GM19395 (cell line): ENCODE data around the gene PARVB.

ENCODE experiments used
- ATAC-seq: cut with Tn5 transposase; IDR thresholded peaks from one replicate; pipeline ENCODE4 v1.9.1; 2021; ENCODE audit warnings: mild to moderate bottlenecking, moderate library complexity; ENCODE audit not compliant: unreplicated experiment

PARVB gene

DNA sequence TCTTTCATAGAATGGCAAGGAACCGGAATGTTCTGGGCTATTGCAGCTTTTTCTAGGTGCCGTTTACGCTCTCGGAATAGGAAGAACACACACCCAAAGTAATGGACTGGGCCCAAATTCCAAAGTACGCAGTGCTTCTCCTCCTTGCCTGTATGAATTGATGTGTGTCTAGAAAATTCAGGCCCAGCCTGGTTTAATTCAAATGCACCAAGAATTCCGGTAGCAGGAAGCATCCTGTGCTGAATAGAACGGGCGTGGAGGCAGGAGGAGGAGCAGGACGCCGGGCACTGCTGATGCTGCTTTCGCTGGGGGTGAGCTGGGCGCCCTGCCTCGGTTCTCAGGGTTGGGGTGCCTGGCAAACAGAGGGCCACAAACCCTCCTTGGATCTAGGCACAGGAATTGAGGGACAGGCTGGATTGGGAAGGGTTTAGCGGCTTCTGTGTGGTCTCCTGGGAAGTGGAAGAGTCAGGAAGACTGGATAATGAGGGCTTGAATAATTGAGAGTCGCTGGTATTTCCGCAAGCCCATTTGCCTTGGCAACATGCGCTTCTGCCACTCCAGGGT is 2.0 kb downstream of the PARVB start:
- no peak for ATAC-seq

DNA sequence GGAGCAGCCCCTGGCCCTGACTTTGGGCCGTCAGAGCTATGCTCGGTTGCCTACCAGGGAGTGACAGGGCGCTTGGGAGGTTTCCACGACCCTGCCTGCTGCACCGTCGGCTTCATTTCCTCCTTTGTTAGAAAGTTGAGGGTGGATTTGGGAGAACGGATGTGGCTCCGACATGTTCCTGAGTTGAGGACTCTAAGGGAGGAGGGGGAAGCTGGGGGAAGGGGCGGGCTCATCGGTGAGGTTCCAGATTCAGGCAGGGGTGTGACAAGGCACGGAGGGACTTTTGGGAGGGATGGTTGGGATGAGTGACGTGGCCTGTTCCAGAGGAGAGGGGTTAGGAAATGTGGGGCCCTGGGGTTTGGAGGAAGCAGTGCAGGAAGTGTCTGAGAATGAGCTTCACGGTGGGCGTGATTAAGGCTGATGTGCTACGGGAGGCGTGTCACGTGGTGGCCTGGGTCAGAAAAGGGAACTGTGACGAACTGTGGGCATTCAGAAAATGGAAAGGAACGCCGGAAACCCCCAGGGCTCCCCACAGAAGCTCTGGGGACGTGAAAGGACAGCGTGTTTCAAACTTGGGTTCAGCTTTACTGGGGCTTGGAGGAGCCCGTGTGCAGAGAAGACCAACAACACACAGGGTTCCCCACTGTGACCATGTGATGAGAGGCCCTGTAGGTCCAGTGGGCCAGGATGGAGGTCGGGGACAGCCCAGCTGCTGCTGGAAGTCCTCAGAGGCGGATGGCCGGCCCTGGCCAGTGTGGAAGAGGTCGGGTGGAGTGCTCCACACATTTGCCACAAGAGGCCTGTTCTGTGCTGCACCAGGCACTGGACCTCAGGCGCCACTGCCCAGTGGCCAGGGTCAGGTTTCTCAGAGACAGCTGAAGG is 2.8 kb downstream of the PARVB start:
- ATAC-seq, result peak; percentile 59

DNA sequence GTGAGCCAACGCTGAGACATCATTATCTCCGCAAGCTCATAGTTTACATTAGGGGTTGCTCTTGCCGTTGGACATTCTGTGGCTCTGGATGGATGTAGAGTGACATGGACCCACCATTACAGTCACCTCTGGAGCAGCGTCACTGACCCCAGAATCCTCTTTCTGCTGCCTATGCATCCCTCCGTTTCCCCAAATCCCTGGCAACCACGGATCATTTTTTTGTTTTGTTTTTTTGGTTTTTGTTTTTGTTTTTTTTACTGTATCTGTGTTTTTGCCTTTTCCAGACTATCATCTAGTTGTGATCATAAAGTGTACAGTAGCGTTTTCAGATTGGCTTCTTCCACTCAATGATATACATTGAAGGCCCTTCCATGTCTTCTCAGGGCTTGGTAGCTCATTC is 4.0 kb downstream of the PARVB start:
- no peak for ATAC-seq

DNA sequence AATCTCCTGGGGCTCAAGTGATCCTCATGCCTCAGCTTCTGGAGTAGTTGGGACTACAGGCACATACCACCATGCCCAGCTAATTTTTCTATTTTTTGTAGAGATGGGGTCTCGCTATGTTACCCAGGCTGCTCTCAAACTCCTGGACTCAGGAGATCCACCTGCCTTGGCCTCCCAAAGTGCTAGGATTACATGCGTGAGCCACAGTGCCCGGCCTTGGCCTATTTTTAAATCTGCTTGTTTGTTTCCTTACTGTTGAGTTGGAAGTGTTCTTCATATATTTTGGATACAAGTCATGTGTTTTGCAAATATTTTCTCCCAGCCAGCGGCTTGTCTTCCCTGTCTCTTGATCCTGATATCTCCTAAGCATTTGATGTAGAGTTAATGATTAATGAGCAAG is 5.0 kb downstream of the PARVB start:
- ATAC-seq, result no peak

DNA sequence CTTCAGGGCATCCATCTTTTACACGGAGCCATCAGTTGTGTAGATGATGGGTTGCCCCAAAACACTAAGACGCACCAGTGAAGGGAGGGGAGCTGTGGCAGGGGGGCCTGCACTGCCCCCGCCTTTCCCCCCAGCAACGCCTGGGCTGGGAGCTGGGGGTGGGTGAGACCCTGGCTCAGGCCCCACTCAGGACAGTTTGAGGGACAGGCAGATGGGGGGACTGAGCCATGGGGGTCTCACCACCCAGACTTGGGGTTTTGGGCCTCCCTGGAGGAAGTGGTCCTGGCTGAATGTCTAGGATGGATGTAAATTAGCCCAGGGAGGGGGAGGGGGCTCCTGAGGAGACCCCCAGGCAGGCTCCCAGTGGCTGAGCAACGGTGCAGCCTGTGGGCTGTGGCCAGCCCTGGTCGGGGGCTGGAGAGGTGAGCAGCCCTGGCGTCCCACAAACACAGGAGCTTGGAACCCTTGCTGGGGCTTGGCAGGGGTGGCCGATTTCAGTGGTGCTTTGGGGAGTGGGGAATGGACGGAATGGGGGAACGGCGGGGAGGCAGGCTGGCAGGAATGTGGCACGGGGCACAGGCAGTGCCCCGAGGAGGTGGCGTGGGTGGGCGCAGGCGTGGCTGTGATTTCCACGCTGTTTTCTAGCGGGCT is 6.1 kb downstream of the PARVB start:
- ATAC-seq, result no peak

DNA sequence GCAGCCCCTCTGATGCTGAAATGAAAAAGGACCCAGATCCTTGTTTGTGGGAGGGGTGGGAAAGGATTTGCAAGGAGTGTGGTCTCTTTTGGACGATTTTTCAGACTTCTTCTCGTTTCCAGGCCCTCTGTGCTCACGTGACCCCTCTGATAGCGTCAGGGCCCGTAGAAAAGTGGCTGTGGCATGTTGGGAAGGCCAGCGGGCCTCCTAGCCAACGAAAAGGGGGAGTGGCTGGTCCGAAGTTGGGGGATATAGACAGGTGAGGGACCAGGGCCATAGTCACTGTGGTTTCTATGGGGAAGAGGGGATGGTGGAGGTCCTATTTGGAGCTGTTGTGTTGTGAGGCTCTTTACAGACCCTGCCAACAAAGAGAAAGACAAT is 6.6 kb downstream of the PARVB start:
- ATAC-seq, result no peak

DNA sequence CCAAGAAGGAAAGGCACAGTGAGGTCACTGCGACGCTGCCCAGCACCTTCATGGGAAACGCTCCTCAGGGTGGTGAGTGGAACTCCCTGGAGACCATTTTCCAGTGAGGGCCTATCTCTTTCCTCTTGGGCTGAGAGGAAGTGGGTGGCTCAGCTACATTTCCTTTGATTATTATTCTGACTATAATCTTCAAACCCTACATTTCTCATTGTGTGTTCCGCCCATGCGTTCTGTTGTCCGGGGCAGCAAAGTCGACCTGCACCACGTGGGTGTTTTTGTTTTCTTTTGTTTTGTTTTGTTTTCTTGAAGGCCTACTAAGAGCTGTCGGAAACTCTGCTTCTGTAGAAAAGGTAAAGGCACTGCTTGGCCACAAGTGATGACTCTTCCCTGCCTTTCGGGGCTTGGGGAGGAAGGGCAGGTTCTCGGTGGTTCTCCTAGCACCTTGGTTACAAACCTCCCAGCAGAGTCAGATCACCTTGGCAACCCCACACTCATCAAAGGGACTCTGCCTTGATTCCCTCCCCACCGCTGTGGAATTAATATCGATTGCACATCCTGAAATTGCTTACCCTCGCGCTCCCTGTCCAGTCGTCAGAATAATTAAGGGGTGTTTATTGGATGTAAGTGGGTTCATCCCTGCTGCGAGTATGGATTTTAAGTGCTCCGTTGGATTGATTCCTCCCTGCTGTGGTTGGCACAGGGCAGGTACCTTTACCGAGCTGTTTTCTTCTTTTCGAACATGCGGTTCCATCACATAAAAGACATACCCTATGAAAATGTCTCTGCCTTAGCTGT is 7.3 kb downstream of the PARVB start:
- no peak for ATAC-seq

DNA sequence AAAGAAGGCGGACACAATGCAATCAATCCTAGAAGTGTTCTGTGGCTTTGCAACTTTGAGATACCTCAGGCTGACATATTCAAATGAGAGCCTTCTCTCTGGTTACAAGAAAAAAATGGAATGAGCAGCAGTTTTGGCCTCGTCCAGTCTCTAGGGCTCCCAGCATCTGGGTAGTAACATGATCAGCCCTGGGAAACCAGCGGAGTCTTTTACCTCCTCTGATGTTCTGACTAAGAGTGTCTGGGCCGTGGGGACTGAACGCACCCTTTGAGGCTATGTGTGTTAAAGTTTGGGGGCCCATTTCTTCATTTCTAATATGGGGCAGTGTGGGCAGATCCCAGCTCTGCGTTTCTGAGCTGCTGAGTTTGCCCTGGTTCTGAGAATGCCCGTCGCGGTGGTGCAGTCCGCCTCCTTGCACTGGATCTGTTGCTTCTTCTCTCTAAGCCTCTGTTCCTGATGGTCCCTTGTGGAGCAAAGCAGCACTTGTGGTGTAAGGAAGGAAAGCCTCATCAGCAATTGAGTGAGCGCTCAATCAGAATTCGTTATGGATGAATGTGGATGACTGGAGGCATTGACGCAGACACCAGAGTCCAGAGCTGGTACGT is 8.1 kb downstream of the PARVB start:
- ATAC-seq, result no peak

DNA sequence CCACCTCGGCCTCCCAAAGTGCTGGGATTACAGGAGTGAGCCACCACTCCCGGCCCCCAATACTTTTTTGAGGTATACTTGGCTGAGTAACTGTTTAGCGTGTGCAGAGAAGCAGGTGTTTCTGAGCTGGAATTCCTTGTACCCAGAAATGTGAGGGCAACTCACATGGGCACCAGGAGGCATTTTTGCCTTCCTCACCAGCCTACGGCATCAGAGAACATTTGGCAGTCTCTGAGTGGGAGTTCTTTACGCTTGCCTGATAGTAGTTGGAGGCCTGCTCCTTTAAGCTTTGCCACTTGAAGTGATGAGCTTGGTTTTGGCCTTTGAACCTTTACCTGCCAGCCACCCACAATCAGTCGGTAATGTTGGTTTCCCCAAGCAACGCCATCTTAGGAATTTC is 9.2 kb downstream of the PARVB start:
- no peak for ATAC-seq

DNA sequence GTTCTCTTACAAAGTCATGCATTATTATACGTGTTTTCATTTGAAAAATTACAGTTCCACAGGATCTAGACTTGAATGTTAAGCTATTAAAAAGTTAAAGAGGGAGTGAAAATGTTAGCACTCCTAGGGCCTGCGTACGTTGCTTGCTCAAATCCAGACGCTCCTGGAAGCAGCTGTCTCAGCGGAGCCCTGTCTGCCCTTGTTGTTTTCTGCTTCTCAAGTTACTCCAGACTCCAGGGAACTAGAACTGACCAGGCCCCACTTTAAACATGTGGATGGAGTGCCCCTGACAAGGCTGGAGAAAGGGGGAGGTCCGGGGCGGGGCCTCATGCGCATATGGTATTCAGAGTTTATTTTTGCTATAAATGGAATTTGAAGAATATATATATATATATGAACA is 9.6 kb downstream of the PARVB start:
- no peak for ATAC-seq

DNA sequence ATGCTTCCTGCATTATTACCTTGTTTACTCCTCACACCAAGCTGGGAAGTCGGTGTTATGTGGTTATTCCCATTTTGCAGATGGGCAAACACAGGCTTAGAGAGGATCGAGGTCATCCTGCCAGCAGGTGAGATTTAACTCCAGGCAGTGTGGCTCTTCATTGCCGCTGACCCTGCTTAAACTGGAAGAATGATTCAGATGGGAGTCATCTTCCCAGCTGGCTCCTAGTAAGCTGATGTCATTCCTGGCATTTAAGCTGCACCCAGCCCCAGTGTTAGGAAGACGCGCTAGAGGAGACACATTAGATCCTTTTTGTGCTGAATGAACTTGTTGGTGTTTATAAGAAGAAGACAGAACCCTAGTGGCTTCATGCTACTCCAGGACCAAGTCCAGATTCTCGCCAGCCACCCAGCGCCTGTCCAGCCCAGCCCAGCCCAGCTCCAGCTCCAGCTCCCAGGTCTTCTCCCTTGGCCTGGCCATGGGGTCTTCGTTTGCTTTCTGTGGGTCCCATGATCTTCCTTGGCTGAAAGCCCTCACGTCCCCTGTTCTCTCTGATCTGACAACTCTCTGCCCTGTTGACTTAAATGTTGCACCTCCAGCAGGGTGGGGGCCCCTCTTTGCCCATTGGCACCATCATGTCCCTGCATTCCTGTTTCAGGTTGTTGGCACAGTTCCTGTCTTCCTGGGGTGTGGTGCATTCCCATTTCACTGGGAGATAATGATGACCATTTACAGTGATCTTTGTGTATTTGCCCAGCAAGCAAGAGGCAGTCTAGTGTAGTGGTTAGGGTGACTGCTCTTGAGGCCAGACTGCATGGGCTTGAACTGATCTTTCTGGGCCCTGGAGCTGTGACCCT is 13.6 kb downstream of the PARVB start:
- no peak for ATAC-seq

DNA sequence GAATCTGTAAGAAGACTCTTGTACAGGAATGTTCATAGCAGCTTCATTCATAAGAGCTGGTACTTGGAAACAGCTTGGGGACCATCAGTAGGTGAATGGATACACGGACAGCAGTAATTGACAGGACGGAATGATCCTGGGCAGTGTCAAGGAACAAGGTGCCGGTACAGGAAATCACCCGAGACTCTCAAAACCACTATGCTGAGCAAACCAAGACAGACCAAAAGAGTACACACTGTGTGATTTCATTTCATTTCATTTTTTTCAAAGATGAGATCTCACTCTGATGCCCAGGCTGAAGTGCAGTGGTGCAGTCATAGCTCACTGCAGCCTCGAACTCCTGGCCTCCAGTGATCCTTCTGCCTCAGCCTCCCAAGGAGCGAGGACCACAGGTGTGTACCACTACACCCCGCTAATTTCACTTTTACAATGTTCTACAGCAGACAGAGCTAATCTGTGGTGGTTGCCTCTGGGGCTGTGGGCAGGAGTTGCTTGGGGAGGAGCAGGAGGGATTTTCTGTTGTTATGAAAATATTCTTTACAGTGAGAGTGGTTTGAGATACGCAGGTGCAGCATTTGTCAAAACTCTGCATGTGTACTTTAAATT is 15.6 kb downstream of the PARVB start:
- no peak for ATAC-seq

DNA sequence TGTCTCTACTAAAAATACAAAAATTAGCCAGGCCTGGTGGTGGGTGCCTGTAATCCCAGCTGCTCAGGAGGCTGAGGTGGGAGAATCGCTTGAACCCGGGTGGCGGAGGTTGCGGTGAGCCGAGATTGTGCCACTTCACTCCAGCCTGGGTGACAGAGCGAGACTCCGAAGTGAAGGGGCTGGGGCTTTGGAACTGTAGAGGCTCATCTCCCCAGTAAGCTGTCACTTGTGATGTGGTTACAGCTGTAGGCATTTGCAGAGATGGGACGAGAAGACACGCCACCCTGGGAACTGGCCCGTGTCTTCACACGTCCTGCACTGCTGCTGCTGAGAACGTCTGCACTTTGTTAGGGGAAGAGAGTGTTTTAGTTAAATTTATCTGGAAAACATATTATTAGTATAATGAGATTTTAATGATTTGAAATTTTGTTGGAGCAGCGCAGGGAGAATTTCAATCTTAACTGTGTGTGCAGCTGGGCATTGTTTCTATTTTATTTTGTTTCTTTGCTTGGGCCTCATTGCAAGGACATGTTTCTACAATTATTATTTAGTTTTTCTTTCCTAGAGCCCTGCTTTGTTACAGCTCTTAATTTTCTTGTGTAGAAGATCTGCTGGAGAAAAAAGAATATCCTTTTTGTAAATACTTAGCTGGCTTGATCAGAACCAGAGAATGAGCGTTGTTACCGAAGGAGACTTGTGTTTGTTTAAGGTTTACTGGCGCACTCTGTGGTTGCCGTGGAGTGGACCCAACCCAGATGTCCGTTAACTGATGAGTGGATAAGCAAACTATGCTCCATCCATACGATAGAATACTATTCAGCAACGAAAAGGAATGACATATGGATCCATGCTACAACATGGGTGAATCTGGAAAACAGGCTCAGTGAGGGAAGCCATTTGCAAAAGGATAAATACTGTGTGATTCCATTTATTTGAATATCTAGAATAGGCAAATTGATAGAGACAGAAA is 18.4 kb downstream of the PARVB start:
- ATAC-seq, result no peak

DNA sequence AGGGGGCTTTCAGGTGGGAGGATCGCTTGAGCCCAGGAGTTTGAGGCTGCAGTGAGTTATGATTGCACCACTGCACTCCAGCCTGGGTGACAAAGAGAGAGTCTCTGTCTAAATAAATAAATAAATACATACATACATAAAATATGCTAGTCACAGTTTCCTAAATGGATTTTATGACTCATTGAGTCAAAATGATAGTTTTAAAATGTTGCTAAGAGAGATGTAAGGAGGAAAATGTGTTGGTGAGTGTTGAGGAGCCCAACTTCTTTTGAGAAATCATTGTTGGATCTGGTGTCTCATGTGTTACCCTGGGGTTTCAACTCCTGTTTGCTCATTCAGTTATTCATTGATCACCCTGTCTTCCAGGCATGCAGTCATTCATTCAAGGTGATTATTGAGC is 21.0 kb downstream of the PARVB start:
- no peak for ATAC-seq

DNA sequence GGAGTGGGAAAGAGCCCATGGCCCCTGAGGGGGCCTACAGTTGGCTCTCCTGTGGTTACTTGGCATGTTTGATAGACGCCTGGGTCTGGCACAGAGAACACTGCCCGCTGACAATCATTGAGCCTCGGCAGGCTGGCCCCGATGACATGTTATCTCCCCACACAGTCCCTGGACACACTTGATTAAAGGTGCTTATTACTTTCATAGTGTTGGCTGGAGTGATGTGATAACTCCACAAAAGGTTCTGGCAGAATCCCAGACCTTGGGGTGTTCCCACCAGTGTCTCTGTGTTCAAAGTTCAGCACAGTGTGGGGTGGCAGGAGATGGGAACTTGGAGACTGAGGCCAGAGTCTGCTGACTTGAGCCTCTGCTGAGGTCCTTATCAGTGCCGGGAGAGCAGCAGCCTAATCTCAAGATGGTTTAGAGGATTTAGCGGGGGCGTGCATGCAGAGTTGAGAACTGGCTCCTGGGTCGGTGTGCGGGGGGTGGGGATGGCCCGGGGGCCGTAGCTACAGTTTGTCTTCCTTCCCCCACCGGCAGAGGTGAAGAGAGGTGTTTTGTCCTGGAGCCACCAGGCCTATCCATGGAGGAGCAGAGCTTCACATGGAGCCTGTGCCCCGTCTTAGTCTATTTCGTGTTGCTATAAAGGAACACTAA is 22.5 kb downstream of the PARVB start:
- ATAC-seq, result no peak

DNA sequence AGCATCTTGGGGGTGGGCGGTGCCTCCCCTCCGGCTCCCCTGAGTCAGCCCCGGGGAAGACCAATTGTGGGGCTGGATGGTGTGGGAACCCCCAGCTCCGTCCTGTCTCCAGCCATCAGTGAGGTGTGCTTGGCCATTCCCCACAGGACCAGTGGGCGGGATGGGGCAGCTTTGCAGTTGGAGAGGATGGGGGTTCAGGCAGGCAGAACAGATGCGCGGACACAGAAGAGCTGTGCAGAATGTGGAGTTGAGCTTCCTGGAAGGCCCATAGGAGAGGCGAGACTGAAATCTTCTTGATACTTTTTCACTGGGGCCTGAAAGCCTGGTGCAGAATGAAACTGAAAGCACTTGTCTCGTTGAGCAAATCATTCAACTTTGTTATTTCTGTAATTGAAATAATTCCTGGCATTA is 23.8 kb downstream of the PARVB start:
- no peak for ATAC-seq

DNA sequence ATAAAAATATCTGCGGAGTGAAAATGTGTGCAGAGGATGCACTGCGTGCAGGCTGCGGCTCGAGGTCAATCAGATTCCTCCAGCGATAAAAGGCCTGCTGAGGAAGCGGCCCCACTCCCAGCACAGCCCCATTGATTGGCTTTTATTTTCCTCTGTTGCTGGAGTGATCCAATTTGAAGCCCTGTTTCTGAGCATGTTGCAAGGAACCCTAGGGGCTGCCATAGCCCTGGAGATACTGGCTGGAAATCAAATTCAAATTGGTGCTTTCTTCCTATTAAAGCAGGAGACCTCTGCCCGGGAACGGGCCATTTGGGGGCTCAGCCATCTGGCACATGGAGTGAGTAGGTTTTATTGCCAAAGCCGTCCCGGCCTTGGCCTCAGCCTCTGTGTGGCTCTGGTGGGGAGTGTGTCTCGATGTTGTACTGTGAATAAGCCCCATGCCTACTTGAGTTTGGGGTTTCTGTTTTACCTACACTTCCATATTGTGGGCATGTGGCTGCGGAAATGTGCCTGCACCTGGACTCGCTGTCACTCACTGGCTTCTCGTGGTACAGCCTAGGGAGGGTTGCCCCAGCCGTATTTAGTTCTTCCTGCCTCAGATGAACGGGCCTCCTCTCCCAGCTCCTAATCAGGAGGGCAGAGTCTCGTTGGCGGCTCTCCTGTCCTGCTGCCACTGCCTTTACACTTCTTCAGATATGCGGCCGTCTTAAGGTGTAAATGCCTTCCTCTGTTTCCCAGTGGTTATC is 25.6 kb downstream of the PARVB start:
- no peak for ATAC-seq
